GM12873 (cell line): ENCODE results near the gene PLCXD3.

Experiments
- TF ChIP-seq, protein P1 (sequence below): IDR thresholded peaks from 2 replicates; pipeline ENCODE4 v1.5.1; 2012; ENCODE audit warnings: low read depth, mild to moderate bottlenecking, moderate library complexity, low read length, control low read depth; ENCODE audit not compliant: insufficient read depth; ENCODE audit errors: missing control alignments

PLCXD3 gene

DNA sequence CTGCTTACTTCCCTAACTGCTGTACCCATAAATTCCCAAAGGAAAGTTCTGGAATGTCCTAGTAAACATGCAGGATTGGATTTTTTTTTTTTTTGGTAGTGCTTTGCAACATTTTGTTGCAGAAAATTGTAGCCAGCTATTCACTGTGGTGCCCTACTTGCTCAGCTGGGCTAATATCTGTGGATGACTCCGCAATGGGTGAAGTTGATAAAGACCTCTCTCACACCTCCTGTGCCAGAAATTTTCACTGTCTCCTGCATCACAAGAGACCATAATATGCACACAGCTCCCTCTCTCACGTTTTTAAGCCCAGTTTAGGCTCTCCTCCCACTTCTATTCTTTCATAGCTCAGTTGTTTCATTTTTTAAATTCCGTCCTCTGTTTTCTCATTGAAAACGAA is 160.6 kb downstream of the PLCXD3 start:
- TF ChIP-seq, protein P1, sequence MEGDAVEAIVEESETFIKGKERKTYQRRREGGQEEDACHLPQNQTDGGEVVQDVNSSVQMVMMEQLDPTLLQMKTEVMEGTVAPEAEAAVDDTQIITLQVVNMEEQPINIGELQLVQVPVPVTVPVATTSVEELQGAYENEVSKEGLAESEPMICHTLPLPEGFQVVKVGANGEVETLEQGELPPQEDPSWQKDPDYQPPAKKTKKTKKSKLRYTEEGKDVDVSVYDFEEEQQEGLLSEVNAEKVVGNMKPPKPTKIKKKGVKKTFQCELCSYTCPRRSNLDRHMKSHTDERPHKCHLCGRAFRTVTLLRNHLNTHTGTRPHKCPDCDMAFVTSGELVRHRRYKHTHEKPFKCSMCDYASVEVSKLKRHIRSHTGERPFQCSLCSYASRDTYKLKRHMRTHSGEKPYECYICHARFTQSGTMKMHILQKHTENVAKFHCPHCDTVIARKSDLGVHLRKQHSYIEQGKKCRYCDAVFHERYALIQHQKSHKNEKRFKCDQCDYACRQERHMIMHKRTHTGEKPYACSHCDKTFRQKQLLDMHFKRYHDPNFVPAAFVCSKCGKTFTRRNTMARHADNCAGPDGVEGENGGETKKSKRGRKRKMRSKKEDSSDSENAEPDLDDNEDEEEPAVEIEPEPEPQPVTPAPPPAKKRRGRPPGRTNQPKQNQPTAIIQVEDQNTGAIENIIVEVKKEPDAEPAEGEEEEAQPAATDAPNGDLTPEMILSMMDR: no peak

DNA sequence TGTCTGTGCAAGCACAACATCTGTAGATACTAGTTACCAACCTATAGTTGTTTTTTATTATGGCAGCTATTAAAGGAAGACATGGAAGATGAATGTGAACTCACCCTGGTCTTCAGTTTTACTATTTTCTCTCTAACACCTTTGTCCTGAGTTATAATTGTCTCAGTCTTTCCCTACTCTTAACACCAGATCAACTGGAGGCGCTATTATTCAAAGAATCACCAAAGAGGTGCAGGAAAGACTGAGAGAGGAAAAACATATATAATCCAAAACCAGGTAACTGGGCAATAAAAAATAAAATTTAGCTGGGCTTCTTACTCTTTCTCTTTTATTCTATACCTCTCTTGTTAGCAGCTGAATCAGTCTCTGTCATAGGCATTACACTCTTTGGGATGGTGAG is 162.8 kb downstream of the PLCXD3 start:
- TF ChIP-seq, protein P1: no peak

DNA sequence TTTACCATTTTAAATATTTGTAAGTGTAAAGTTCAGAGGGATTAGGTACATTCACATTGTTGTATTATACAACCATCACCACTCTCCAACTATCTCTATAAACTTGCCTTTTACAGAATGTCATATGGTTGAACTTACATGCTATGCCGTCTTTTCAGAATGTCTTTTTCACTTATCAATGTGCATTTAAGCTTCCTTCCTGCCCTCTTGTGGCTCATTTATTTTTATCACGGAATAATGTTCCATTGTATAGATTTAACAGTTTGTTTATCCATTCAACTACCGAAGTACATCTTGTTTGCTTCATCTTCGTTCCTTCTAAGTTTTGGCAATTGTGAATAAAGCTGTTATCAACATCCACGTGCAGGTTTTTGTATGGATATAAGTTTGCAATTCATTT is 163.8 kb downstream of the PLCXD3 start:
- TF ChIP-seq, protein P1: no peak

DNA sequence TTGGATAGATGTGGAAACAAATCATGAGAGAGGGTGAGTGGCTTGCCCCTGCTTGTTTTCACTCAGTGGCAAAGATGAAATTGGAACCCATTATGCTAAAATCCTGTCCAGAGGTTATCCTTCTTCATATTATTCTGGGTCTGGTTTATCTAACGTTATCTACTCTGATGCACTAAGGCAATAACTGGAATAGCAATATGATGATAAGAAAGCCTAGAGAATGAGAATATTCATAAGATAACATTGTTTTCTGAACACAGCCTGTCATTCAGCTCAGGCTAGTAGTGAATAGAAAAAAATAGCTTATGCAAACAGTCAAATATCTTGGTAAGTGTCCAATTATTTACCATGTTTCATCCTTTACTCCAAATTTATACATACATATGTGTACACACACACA is 165.1 kb downstream of the PLCXD3 start:
- TF ChIP-seq, protein P1: no peak

DNA sequence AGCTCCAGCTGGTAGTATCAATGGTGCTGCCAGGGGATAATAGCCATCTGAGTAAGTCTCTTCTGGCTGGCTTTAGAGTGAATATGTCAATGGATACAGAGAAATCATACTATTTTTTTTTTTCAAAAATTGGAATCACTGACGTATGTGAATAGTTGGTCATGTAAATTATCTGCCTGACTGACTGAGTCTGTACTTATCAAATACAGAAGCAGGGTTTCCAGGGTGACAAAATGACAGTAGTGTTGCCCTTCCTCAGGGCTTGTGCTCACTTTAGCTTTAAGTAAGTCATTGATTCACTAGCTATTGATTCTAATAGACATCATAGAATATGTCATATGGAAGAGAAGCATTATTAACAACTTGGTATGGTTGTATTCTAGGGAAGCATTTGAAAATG is 171.1 kb downstream of the PLCXD3 start:
- TF ChIP-seq, protein P1: no peak

DNA sequence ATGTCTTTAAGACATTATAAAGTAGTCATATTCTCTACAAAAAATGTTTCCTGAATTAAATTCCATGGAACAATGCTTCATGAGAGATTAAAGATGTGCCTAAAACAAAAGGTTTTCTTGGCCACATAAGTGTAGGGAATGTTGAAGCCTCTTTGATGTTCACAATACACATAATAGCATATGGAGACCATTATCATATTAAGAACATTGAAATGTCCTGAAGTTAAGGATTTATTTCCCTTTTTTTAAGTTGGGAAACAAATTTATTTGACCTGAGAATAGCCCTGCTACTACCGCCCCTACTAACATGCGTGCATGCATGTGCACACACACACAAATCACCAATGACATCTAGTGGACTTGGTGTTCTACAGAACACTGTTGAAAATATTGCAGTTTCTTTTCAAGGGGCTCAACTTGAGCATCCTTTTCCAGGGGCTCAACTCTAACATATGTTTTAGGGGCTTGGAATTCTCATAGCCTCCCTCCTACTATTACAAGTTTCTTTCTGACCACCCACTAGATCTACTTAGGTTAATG is 172.2 kb downstream of the PLCXD3 start:
- TF ChIP-seq, protein P1: no peak

DNA sequence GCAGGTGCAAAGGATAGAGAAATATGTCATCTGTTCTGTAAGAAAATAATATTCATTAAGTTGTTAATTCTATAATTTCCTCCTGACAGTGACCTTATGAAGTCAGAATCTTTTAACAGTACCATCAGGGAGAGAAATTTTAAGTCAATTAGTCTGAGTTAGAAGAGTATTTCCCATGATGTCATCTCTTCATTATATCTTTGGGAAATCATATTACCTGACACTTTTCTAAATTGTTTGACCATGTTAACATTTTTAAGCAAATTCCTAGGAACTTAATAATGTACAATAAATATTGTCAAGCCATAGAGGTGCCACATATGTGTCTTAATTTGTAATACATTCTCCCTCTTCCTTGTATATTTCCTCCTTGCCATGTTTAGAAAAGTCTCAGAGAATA is 172.7 kb downstream of the PLCXD3 start:
- TF ChIP-seq, protein P1: no peak
